Measurements from ENCODE around the gene REEP5. TPM values are rescaled to one million over a fixed set of nuclear protein-coding genes. Genes with fewer than 3 reads are reported as not detected.

REEP5 gene
- total and polyA plus RNA-seq, 2 of the 8 experiments (the other 6 are each of a cell fraction or from before 2014, with no cell fraction given): 58.3 to 94.3 TPM

GRCh38 chr5:112880219-112880964 is 41.6 kb downstream of the REEP5 start:
- H3K14ac ChIP-seq (ENCODE audit: insufficient read length): no peak overlapping the region
- no peak overlapping the region for H3K23ac ChIP-seq (ENCODE audit: insufficient read length)
- peaks cover 0 to 4% (median 0%) of the 10 kb centered on the region in 4 experiments; a peak in 1 of 7 replicates for H3K4me1 ChIP-seq (replicated peaks in 1 of 4; ENCODE audit: control insufficient read depth in 3 of 4, insufficient read depth in 4 of 4, low read length in 3 of 4)
- peaks cover 0 to 4% of the 10 kb centered on the region in 2 experiments for H4K20me1 ChIP-seq (replicated peaks in 1 of 2; ENCODE audit: control insufficient read depth in 1 of 2, insufficient read depth in 2 of 2, low read length in 2 of 2)
- H3K79me2 ChIP-seq (ENCODE audit: control insufficient read depth in 1 of 2, insufficient read depth in 2 of 2, low read length in 2 of 2): no peaks in the 10 kb centered on the region
- no peak overlapping the region for H4K5ac ChIP-seq (ENCODE audit: insufficient read length, low read depth, low read length)
- H3K4ac ChIP-seq (replicated peaks; ENCODE audit: insufficient read length, low read depth, low read length): no peak overlapping the region
- POLR2A ChIA-PET (ENCODE audit: partially characterized antibody): interaction anchor here (1.3 kb wide), 1 partner anchor 19 kb away, joined by 3 read pairs; the partner anchor contains the start of gene SRP19
- H3K79me1 ChIP-seq (ENCODE audit: low read depth, low read length): no peaks in the 10 kb centered on the region
- H3K4me3 ChIP-seq (ENCODE audit: extremely low read depth in 1 of 4, insufficient read depth in 2 of 4, low read depth in 3 of 4, low read length in 4 of 4): no peak overlapping the region
- H3K23me2 ChIP-seq (ENCODE audit: low read depth, low read length): no peaks in the 10 kb centered on the region; the same call in 1 of the 2 replicates
- CTCF ChIA-PET (ENCODE audit: partially characterized antibody): interaction anchor here (0.7 to 2.3 kb wide), 4 partner anchors 14 to 85 kb away, joined by 3 to 9 read pairs (median 4); partner anchors contain the start of gene REEP5
- H2BK20ac ChIP-seq (ENCODE audit: low read length): no peak overlapping the region
- peaks cover 0 to 42% (median 13%) of the 10 kb centered on the region in 4 experiments; a peak in 6 of 8 replicates for H3K36me3 ChIP-seq (ENCODE audit: control insufficient read depth in 2 of 4, insufficient read depth in 4 of 4, low read length in 3 of 4)
- WGBS, 2 experiments (ENCODE audit: extremely low coverage in 1 of 2, insufficient coverage in 1 of 2, insufficient read length in 1 of 2, insufficient replicate concordance in 2 of 2, low coverage in 1 of 2, low lambda C conversion rate in 2 of 2, missing lambda C conversion rate in 1 of 2): 72% methylated on average over 2 of the region's 2 CpGs; no CpG with 5 or more reads in 1 of the 2 experiments
- peaks cover 0 to 1% (median 0%) of the 10 kb centered on the region in 4 experiments; a peak in 1 of 7 replicates for H3K27me3 ChIP-seq (replicated peaks in 1 of 4; ENCODE audit: control insufficient read depth in 3 of 4, extremely low read depth in 1 of 4, insufficient read depth in 3 of 4, low read length in 3 of 4)
- H2AK5ac ChIP-seq (ENCODE audit: low read depth, low read length): no peak overlapping the region
- H2BK120ac ChIP-seq (replicated peaks; ENCODE audit: low read depth, low read length): no peak overlapping the region
- no peak overlapping the region for H3K9ac ChIP-seq (replicated peaks in 1 of 4; ENCODE audit: extremely low read depth in 1 of 4, low read depth in 3 of 4, low read length in 3 of 4)
- H2BK12ac ChIP-seq (ENCODE audit: low read depth, low read length): no peak overlapping the region
- H2AFZ ChIP-seq (ENCODE audit: low read length): no peak overlapping the region
- no peak overlapping the region for H4K8ac ChIP-seq (ENCODE audit: extremely low read depth, insufficient read depth, low read length)
- no peak for FAIRE-seq
- no peak overlapping the region for H3K4me2 ChIP-seq (ENCODE audit: insufficient read depth in 1 of 2, low read depth in 2 of 2, low read length in 2 of 2)
- no peak overlapping the region for H4K91ac ChIP-seq (replicated peaks; ENCODE audit: insufficient read length, low read length)
- no peak overlapping the region for H2BK5ac ChIP-seq (ENCODE audit: low read depth, low read length)
- no peak for DNase-seq (ENCODE audit: low read depth in 1 of 2, low spot score in 2 of 2)
- no peaks in the 10 kb centered on the region for H3K9me3 ChIP-seq (ENCODE audit: insufficient read depth in 2 of 2, low read depth in 1 of 2, low read length in 1 of 2)
- no peak overlapping the region for H2BK15ac ChIP-seq (ENCODE audit: low read length)
- H3K27ac ChIP-seq (ENCODE audit: low read depth, low read length): no peak overlapping the region
- no peak overlapping the region for H3K56ac ChIP-seq (replicated peaks; ENCODE audit: insufficient read length, low read depth, low read length)
- H3K18ac ChIP-seq (ENCODE audit: extremely low read depth, low read length): no peak overlapping the region
- no peak for TF ChIP-seq TCF12 (IDR thresholded peaks at IDR 0.05; ENCODE audit: low read depth, low read length)
- TF ChIP-seq ATF2 (IDR thresholded peaks at IDR 0.05; ENCODE audit: low read length): no peak
- TF ChIP-seq EZH2 (IDR thresholded peaks at IDR 0.05; ENCODE audit: low read depth, low read length, severe bottlenecking): no peak
- TF ChIP-seq SIN3A (conservative IDR thresholded peaks at IDR 0.05 in 1 of 2, IDR thresholded peaks at IDR 0.05 in 1 of 2; ENCODE audit: low read depth in 1 of 2, low read length in 2 of 2): no peak
- TF ChIP-seq TAF7 (optimal IDR thresholded peaks at IDR 0.05; ENCODE audit: borderline replicate concordance, low read depth, low read length): no peak
- TF ChIP-seq SAP30 (IDR thresholded peaks at IDR 0.05; ENCODE audit: insufficient read depth, insufficient replicate concordance, low read length): no peak
- no peak for TF ChIP-seq CREB1 (IDR thresholded peaks at IDR 0.05)
- TF ChIP-seq EP300 (IDR thresholded peaks at IDR 0.05; ENCODE audit: borderline replicate concordance in 1 of 2, low read depth in 2 of 2, low read length in 2 of 2): no peak
- no peak for TF ChIP-seq MAX (IDR thresholded peaks at IDR 0.05)
